H9 (cell line): Measurements from ENCODE around the gene F3. TPM values are rescaled to one million over a fixed set of nuclear protein-coding genes. Genes with fewer than 3 reads are reported as not detected.

ENCODE experiments used
- DNase-seq: peaks from one replicate; pipeline ENCODE4 v3.0.0-alpha.2; 2017
- H2AFZ ChIP-seq: one replicate; pipeline ENCODE4 v1.6.1; 2013; ENCODE audit warnings: mild to moderate bottlenecking, low read length, control low read depth, moderate library complexity
- H2AK5ac ChIP-seq: 2 replicates; pipeline ENCODE4 v1.6.1; 2013; ENCODE audit warnings: low read length, control low read depth, mixed read lengths; ENCODE audit not compliant: insufficient read length
- H2BK120ac ChIP-seq: one replicate; pipeline ENCODE4 v1.6.1; 2013; ENCODE audit warnings: low read depth, mild to moderate bottlenecking, low read length, control low read depth, inconsistent platforms; ENCODE audit not compliant: poor library complexity, severe bottlenecking
- H2BK12ac ChIP-seq: 2 replicates; pipeline ENCODE4 v1.6.1; 2013; ENCODE audit warnings: low read length, control low read depth, mixed read lengths, low read depth; ENCODE audit not compliant: insufficient read length
- H2BK15ac ChIP-seq: 2 replicates; pipeline ENCODE4 v1.6.1; 2013; ENCODE audit warnings: low read depth, low read length, control low read depth
- H2BK20ac ChIP-seq: one replicate; pipeline ENCODE4 v1.6.1; 2013; ENCODE audit warnings: low read depth, mild to moderate bottlenecking, low read length, control low read depth, inconsistent platforms; ENCODE audit not compliant: poor library complexity, severe bottlenecking
- H2BK5ac ChIP-seq: 2 replicates; pipeline ENCODE4 v1.6.1; 2013; ENCODE audit warnings: low read length, control low read depth, mixed read lengths; ENCODE audit not compliant: insufficient read length
- H3K14ac ChIP-seq: 2 replicates; pipeline ENCODE4 v1.6.1; 2013; ENCODE audit warnings: low read length, control low read depth; ENCODE audit not compliant: insufficient read depth
- H3K18ac ChIP-seq: 2 replicates; pipeline ENCODE4 v1.6.1; 2013; ENCODE audit warnings: low read depth, mild to moderate bottlenecking, mixed read lengths, low read length, control low read depth; ENCODE audit not compliant: insufficient read length
- H3K23ac ChIP-seq: 2 replicates; pipeline ENCODE4 v1.6.1; 2013; ENCODE audit warnings: low read length, control low read depth, mixed read lengths, low read depth; ENCODE audit not compliant: insufficient read length
- H3K23me2 ChIP-seq: 2 replicates; pipeline ENCODE4 v1.6.1; 2013; ENCODE audit warnings: low read depth, mild to moderate bottlenecking, mixed read lengths, low read length, control low read depth; ENCODE audit not compliant: insufficient read length, poor library complexity, severe bottlenecking
- H3K27ac ChIP-seq: 2 replicates; pipeline ENCODE4 v1.5.1; 2013; ENCODE audit warnings: low read length, control low read depth, mixed read lengths, low read depth; ENCODE audit not compliant: insufficient read length
- H3K27me3 ChIP-seq: 2 replicates; pipeline ENCODE4 v1.6.1; 2013; ENCODE audit warnings: low read length, control low read depth, inconsistent platforms; ENCODE audit not compliant: insufficient read depth
- H3K4ac ChIP-seq: 2 replicates; pipeline ENCODE4 v1.6.1; 2013; ENCODE audit warnings: low read depth, mild to moderate bottlenecking, control low read depth, inconsistent platforms, low read length, moderate library complexity
- H3K4me1 ChIP-seq: 2 replicates; pipeline ENCODE4 v1.6.1; 2013; ENCODE audit warnings: low read length, control low read depth, inconsistent platforms; ENCODE audit not compliant: insufficient read depth
- H3K4me2 ChIP-seq: 2 replicates; pipeline ENCODE4 v1.6.1; 2013; ENCODE audit warnings: low read length, control low read depth, mixed read lengths; ENCODE audit not compliant: insufficient read length, insufficient read depth
- H3K56ac ChIP-seq: 2 replicates; pipeline ENCODE4 v1.6.1; 2013; ENCODE audit warnings: low read depth, mild to moderate bottlenecking, mixed read lengths, low read length, control low read depth; ENCODE audit not compliant: insufficient read length
- H3K79me1 ChIP-seq: 2 replicates; pipeline ENCODE4 v1.6.1; 2013; ENCODE audit warnings: low read depth, mild to moderate bottlenecking, moderate library complexity, low read length, control low read depth, inconsistent platforms; ENCODE audit not compliant: insufficient read depth, poor library complexity, severe bottlenecking
- H3K79me2 ChIP-seq: 2 replicates; pipeline ENCODE4 v1.6.1; 2013; ENCODE audit warnings: low read length, control low read depth, inconsistent platforms; ENCODE audit not compliant: insufficient read depth
- H3K9ac ChIP-seq: 2 replicates; pipeline ENCODE4 v1.6.1; 2013; ENCODE audit warnings: low read length, control low read depth, mixed read lengths; ENCODE audit not compliant: insufficient read length; ENCODE audit errors: extremely low read depth
- H3K9me3 ChIP-seq: one replicate; pipeline ENCODE4 v1.6.1; 2013; ENCODE audit warnings: low read depth, low read length, inconsistent platforms; ENCODE audit not compliant: control insufficient read depth
- H3T11ph ChIP-seq: one replicate; pipeline ENCODE4 v1.6.1; 2013; ENCODE audit warnings: mild to moderate bottlenecking, low read length, control low read depth, inconsistent platforms
- H4K20me1 ChIP-seq: one replicate; pipeline ENCODE4 v1.6.1; 2013; ENCODE audit not compliant: control insufficient read depth, insufficient read length, insufficient read depth
- H4K5ac ChIP-seq: 2 replicates; pipeline ENCODE4 v1.6.1; 2013; ENCODE audit warnings: low read depth, mild to moderate bottlenecking, mixed read lengths, low read length, control low read depth; ENCODE audit not compliant: insufficient read length
- H4K8ac ChIP-seq: replicated peaks from 2 replicates; pipeline ENCODE4 v1.6.1; 2013; ENCODE audit warnings: low read length, control low read depth, mixed read lengths, low read depth; ENCODE audit not compliant: insufficient read length
- H4K91ac ChIP-seq: 2 replicates; pipeline ENCODE4 v1.6.1; 2013; ENCODE audit warnings: low read depth, mild to moderate bottlenecking, moderate library complexity, mixed read lengths, low read length, control low read depth; ENCODE audit not compliant: insufficient read length
- H3K27ac Mint-ChIP-seq, 3 experiments: 2 replicates in 2 of 3; 3 replicates in 1 of 3; pipeline ENCODE4 v1.8.0; 2020 to 2021; ENCODE audit warnings: mixed read lengths in 3 of 3, mild to moderate bottlenecking in 1 of 3, moderate library complexity in 1 of 3
- H3K27me3 Mint-ChIP-seq: 2 replicates; pipeline ENCODE4 v1.8.0; 2021; ENCODE audit warnings: low read depth, mild to moderate bottlenecking, moderate library complexity, mixed read lengths
- H3K36me3 Mint-ChIP-seq, 3 experiments: 2 replicates in 2 of 3; 3 replicates in 1 of 3; pipeline ENCODE4 v1.8.0; 2020 to 2021; ENCODE audit warnings: low read depth in 3 of 3, mixed read lengths in 3 of 3; ENCODE audit not compliant: insufficient read depth in 1 of 3
- H3K4me1 Mint-ChIP-seq, 2 experiments: 2 replicates each; pipeline ENCODE4 v1.8.0; 2020; ENCODE audit warnings: mixed read lengths in 2 of 2
- H3K4me3 Mint-ChIP-seq, 2 experiments: 2 replicates in 1 of 2; 3 replicates in 1 of 2; pipeline ENCODE4 v1.8.0; 2020 to 2021; ENCODE audit warnings: mild to moderate bottlenecking in 2 of 2, mixed read lengths in 2 of 2, moderate library complexity in 1 of 2
- H3K9me3 Mint-ChIP-seq, 2 experiments: 2 replicates in 1 of 2; 3 replicates in 1 of 2; pipeline ENCODE4 v1.8.0; 2020; ENCODE audit warnings: mild to moderate bottlenecking in 2 of 2, mixed read lengths in 2 of 2, moderate library complexity in 1 of 2
- WGBS: extraction: QIAGEN DNeasy Blood & Tissue Kit; methylation state at CpG from one replicate; pipeline ENCODE4 v1.1.7; 2013; ENCODE audit warnings: missing lambda C conversion rate, low lambda C conversion rate, mixed read lengths; ENCODE audit not compliant: insufficient read length; ENCODE audit errors: extremely low coverage; 5-methylcytosine and 5-hydroxymethylcytosine counted together
- total RNA-seq: library from RNA; stranded (reverse); gene quantifications from 2 replicates; pipeline ENCODE4 v1.2.1, GENCODE V29; 2021
- TF ChIP-seq, protein P1 (sequence below): fragments of 200-600 bp; sonication (generic); conservative IDR thresholded peaks from 3 replicates; pipeline ENCODE4 v1.8.0; 2021; ENCODE audit warnings: antibody characterized with exemption, mild to moderate bottlenecking

Gene F3
- total RNA-seq, 1 experiment from 2014 or later: 21.7 TPM

DNA sequence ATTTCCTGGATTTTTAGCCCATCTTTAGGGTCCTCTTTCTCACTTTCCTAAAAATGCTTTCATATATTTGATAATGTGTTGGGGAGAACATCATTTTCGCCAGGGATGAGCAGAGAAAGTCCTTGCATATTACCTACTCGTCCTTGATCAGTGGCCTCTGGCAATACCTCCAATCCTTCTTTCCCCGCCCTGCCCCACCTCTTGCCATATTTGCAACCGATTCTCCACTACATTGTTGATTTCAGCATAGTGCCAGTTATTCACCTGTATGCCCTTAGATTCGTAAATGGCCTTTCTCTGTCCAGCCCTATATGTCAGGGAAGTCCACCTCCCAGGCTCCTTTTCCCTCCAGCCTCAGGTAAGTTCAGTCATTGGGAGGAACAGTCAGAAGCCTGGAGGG lies 13.5 kb upstream of the F3 start:
- peaks cover 48 to 50% of the 10 kb centered on the region in 2 experiments for H3K4me1 Mint-ChIP-seq
- H3K23me2 ChIP-seq: no peaks in the 10 kb centered on the region
- H3K14ac ChIP-seq: no peak overlapping the region
- H4K91ac ChIP-seq: no peak overlapping the region
- H4K8ac ChIP-seq: no peak overlapping the region
- H3K9me3 ChIP-seq: no peaks in the 10 kb centered on the region
- no peak overlapping the region for H2BK12ac ChIP-seq
- H2BK20ac ChIP-seq: no peak overlapping the region
- H3K27me3 Mint-ChIP-seq: no peaks in the 10 kb centered on the region
- no peak overlapping the region for H3K56ac ChIP-seq
- no peak overlapping the region for H3K4me2 ChIP-seq
- no peak for DNase-seq
- no peak overlapping the region for H3K23ac ChIP-seq
- H2AFZ ChIP-seq: no peak overlapping the region
- no peak overlapping the region for H3K27ac ChIP-seq
- peaks cover 0 to 3% of the 10 kb centered on the region in 2 experiments; a peak in 2 of 5 replicates for H3K9me3 Mint-ChIP-seq
- H3K79me2 ChIP-seq: no peaks in the 10 kb centered on the region
- no peak overlapping the region for H3K4me3 Mint-ChIP-seq
- H3T11ph ChIP-seq: no peak overlapping the region
- no peaks in the 10 kb centered on the region for H3K79me1 ChIP-seq
- no peak overlapping the region for H2AK5ac ChIP-seq
- H4K5ac ChIP-seq: no peak overlapping the region
- H3K36me3 Mint-ChIP-seq: peaks cover 0 to 3% (median 0%) of the 10 kb centered on the region in 3 experiments; a peak in 1 of 7 replicates
- H2BK5ac ChIP-seq: no peak overlapping the region
- H2BK120ac ChIP-seq: no peak overlapping the region
- H3K18ac ChIP-seq: no peak overlapping the region
- H3K9ac ChIP-seq: no peak overlapping the region
- peaks cover 16% of the 10 kb centered on the region; the same call in 1 of the 2 replicates for H3K4me1 ChIP-seq
- TF ChIP-seq, protein P1, sequence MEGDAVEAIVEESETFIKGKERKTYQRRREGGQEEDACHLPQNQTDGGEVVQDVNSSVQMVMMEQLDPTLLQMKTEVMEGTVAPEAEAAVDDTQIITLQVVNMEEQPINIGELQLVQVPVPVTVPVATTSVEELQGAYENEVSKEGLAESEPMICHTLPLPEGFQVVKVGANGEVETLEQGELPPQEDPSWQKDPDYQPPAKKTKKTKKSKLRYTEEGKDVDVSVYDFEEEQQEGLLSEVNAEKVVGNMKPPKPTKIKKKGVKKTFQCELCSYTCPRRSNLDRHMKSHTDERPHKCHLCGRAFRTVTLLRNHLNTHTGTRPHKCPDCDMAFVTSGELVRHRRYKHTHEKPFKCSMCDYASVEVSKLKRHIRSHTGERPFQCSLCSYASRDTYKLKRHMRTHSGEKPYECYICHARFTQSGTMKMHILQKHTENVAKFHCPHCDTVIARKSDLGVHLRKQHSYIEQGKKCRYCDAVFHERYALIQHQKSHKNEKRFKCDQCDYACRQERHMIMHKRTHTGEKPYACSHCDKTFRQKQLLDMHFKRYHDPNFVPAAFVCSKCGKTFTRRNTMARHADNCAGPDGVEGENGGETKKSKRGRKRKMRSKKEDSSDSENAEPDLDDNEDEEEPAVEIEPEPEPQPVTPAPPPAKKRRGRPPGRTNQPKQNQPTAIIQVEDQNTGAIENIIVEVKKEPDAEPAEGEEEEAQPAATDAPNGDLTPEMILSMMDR: no peak
- WGBS: no CpG with 5 or more reads among the region's 5 CpGs
- H4K20me1 ChIP-seq: no peaks in the 10 kb centered on the region
- H3K27me3 ChIP-seq: no peaks in the 10 kb centered on the region
- H3K27ac Mint-ChIP-seq: no peak overlapping the region
- no peak overlapping the region for H2BK15ac ChIP-seq
- no peak overlapping the region for H3K4ac ChIP-seq
